K562 (cell line): ENCODE data around the gene ASB6. TPM values are rescaled to one million over a fixed set of nuclear protein-coding genes. Genes with fewer than 3 reads are reported as not detected.

Experiments used
- ELF1 ChIP-seq: fragments of 200-800 bp; sonication (Bioruptor generic); IDR thresholded peaks from 2 replicates; pipeline ENCODE4 v1.6.1; 2016; ENCODE audit warnings: missing genetic modification characterization, missing compliant biosample characterization
- HDAC1 ChIP-seq, 2 experiments: fragments of 450-650 bp; IDR thresholded peaks; 2 replicates each; pipeline ENCODE4 v1.6.1; 2016 to 2017; ENCODE audit warnings: inconsistent platforms in 1 of 2, mild to moderate bottlenecking in 1 of 2, moderate library complexity in 1 of 2
- HES1 ChIP-seq: fragments of 450-650 bp; IDR thresholded peaks from 2 replicates; pipeline ENCODE4 v1.6.1; 2016; ENCODE audit warnings: low read depth, mild to moderate bottlenecking, moderate library complexity
- HLTF ChIP-seq: fragments of 450-650 bp; IDR thresholded peaks from 2 replicates; pipeline ENCODE4 v1.6.1; 2016
- NFE2 ChIP-seq: IDR thresholded peaks from 2 replicates; pipeline ENCODE4 v1.6.1; 2014; ENCODE audit warnings: antibody characterized with exemption, low read depth
- NR2F6 ChIP-seq: fragments of 450-650 bp; formaldehyde crosslinking; IDR thresholded peaks from 2 replicates; pipeline ENCODE4 v1.4.0; 2020; ENCODE audit warnings: mild to moderate bottlenecking
- SRSF7 ChIP-seq: fragments of 200-400 bp; formaldehyde crosslinking; optimal IDR thresholded peaks from 2 replicates; pipeline ENCODE3; 2017; ENCODE audit warnings: mild to moderate bottlenecking, low read depth, low read length
- TAF7 ChIP-seq: fragments of 450-650 bp; IDR thresholded peaks from 2 replicates; pipeline ENCODE4 v1.6.1; 2016; ENCODE audit warnings: missing genetic modification characterization, missing compliant biosample characterization
- ZKSCAN1 ChIP-seq: fragments of 150-350 bp; IDR thresholded peaks from 2 replicates; pipeline ENCODE4 v1.6.1; 2016; ENCODE audit warnings: low read depth, low read length
- ZNF232 ChIP-seq: sonication (generic); formaldehyde crosslinking; IDR thresholded peaks from 2 replicates; pipeline ENCODE4 v1.8.0; 2022; ENCODE audit warnings: mild to moderate bottlenecking, missing genetic modification reagents
- polyA plus RNA-seq, 8 experiments: library from polyadenylated mRNA; depleted of rRNA in 4 of 8; stranded (reverse) in 5 of 8; unstranded in 3 of 8; fragments of >200 nt; fragmentation: Nextera tagmentation in 2 of 8; fragmentation: Illumina TruSeq in 1 of 8; extraction: Ambion mirVana in 2 of 8; extraction: Trizol in 1 of 8; gene quantifications; 2 replicates each; pipeline versions ENCODE4 v1.2.1 to v1.2.3, GENCODE V29; 2011 to 2014; ENCODE audit warnings: inconsistent platforms in 1 of 8, missing spikeins in 1 of 8
- total RNA-seq, 7 experiments: library from RNA; depleted of rRNA in 6 of 7; stranded (reverse); fragments of >200 nt in 6 of 7; fragmentation: Illumina TruSeq in 2 of 7; extraction: Trizol in 2 of 7; gene quantifications; 2 replicates each; pipeline versions ENCODE4 v1.2.1 to v1.2.3, GENCODE V29; 2011 to 2021; ENCODE audit warnings: low replicate concordance in 1 of 7
- TF ChIP-seq, protein P1 (sequence below): sonication (generic); formaldehyde crosslinking; IDR thresholded peaks from 2 replicates; pipeline ENCODE4 v1.8.0; 2023; ENCODE audit warnings: mild to moderate bottlenecking, missing genetic modification reagents
- TF ChIP-seq, protein P2 (sequence below): fragments of 250-450 bp; sonication (Bioruptor Pico); IDR thresholded peaks from 2 replicates; pipeline ENCODE4 v1.8.0; 2022; ENCODE audit warnings: inconsistent platforms
- TF ChIP-seq, protein P3 (sequence below): fragments of 250-450 bp; sonication (Bioruptor Pico); IDR thresholded peaks from 2 replicates; pipeline ENCODE4 v1.4.0; 2020; ENCODE audit warnings: mild to moderate bottlenecking, moderate library complexity, borderline replicate concordance

The ASB6 gene
- total and polyA plus RNA-seq, 9 of the 15 experiments (the other 6 are each of a cell fraction or from before 2014, with no cell fraction given): 0.92 to 17.8 (median 11.3) TPM

DNA sequence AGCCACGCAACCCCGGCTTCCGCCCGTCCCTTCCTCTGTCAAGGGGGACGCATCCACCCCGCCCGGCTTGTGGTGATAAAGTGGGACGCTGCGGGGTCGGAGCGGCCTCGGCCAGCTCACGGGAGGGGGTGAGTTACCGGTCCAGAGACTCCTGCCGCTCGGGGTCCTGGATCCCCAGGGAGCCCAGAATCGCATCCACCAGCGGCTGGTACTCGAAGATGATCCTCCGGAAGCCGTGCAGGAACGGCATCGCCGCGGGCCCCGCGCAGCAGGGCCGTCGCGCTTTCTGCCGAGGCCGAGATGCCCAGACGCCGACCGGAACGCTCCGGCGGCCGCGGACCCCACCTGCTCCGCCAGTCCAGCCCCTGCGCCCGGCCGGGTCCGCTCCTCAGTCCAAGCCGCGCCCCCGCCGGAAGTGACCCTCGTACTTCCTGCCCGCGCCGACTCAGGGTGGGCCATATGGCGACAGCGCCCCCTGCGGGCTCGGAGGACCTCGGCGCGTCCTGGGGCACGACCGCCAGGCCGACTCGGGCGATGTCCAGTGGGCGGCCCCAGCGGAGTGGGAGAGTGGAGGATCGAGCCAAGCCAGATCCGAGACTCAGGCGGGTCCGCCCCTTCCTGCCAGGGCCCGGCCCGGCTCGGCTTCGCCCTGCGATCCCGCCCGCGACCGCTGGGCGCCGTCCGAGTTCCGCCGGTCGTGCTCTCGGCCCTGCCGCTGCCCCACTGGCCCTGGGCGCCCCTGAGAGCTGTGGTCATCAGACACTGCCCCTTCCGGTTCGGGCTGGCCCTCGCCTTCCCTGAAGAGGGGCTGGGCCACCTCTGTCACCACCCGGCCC is at the start of gene ASB6 (continued):
- TF ChIP-seq, protein P1, sequence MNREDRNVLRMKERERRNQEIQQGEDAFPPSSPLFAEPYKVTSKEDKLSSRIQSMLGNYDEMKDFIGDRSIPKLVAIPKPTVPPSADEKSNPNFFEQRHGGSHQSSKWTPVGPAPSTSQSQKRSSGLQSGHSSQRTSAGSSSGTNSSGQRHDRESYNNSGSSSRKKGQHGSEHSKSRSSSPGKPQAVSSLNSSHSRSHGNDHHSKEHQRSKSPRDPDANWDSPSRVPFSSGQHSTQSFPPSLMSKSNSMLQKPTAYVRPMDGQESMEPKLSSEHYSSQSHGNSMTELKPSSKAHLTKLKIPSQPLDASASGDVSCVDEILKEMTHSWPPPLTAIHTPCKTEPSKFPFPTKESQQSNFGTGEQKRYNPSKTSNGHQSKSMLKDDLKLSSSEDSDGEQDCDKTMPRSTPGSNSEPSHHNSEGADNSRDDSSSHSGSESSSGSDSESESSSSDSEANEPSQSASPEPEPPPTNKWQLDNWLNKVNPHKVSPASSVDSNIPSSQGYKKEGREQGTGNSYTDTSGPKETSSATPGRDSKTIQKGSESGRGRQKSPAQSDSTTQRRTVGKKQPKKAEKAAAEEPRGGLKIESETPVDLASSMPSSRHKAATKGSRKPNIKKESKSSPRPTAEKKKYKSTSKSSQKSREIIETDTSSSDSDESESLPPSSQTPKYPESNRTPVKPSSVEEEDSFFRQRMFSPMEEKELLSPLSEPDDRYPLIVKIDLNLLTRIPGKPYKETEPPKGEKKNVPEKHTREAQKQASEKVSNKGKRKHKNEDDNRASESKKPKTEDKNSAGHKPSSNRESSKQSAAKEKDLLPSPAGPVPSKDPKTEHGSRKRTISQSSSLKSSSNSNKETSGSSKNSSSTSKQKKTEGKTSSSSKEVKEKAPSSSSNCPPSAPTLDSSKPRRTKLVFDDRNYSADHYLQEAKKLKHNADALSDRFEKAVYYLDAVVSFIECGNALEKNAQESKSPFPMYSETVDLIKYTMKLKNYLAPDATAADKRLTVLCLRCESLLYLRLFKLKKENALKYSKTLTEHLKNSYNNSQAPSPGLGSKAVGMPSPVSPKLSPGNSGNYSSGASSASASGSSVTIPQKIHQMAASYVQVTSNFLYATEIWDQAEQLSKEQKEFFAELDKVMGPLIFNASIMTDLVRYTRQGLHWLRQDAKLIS (CRISPR knock-in tag): peak; percentile 96
- no peak for TF ChIP-seq HES1
- TF ChIP-seq, protein P2, sequence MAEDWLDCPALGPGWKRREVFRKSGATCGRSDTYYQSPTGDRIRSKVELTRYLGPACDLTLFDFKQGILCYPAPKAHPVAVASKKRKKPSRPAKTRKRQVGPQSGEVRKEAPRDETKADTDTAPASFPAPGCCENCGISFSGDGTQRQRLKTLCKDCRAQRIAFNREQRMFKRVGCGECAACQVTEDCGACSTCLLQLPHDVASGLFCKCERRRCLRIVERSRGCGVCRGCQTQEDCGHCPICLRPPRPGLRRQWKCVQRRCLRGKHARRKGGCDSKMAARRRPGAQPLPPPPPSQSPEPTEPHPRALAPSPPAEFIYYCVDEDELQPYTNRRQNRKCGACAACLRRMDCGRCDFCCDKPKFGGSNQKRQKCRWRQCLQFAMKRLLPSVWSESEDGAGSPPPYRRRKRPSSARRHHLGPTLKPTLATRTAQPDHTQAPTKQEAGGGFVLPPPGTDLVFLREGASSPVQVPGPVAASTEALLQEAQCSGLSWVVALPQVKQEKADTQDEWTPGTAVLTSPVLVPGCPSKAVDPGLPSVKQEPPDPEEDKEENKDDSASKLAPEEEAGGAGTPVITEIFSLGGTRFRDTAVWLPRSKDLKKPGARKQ (CRISPR knock-in tag): no peak
- TF ChIP-seq HLTF: no peak
- peak in 1 of 2 experiments; percentile 68; a peak in 1 of 4 replicates for TF ChIP-seq HDAC1 (IDR thresholded peaks at IDR 0.05)
- peak; percentile 83 for TF ChIP-seq ELF1 (tag)
- TF ChIP-seq NR2F6: no peak
- no peak for TF ChIP-seq ZNF232 (CRISPR knock-in tag)
- TF ChIP-seq NFE2: no peak
- TF ChIP-seq, protein P3, sequence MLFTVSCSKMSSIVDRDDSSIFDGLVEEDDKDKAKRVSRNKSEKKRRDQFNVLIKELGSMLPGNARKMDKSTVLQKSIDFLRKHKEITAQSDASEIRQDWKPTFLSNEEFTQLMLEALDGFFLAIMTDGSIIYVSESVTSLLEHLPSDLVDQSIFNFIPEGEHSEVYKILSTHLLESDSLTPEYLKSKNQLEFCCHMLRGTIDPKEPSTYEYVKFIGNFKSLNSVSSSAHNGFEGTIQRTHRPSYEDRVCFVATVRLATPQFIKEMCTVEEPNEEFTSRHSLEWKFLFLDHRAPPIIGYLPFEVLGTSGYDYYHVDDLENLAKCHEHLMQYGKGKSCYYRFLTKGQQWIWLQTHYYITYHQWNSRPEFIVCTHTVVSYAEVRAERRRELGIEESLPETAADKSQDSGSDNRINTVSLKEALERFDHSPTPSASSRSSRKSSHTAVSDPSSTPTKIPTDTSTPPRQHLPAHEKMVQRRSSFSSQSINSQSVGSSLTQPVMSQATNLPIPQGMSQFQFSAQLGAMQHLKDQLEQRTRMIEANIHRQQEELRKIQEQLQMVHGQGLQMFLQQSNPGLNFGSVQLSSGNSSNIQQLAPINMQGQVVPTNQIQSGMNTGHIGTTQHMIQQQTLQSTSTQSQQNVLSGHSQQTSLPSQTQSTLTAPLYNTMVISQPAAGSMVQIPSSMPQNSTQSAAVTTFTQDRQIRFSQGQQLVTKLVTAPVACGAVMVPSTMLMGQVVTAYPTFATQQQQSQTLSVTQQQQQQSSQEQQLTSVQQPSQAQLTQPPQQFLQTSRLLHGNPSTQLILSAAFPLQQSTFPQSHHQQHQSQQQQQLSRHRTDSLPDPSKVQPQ (CRISPR knock-in tag): no peak
- peak; percentile 61; the same call in 1 of the 2 replicates for TF ChIP-seq ZKSCAN1
- no peak for TF ChIP-seq SRSF7
- no peak for TF ChIP-seq TAF7 (tag)
